ENCODE measurements around the gene FOXA3. TPM values are rescaled to one million over a fixed set of nuclear protein-coding genes. Genes with fewer than 3 reads are reported as not detected.
A peak's percentile ranks its signal among the peaks of the same experiment; 100 is the strongest.

The FOXA3 gene
- total RNA-seq, 1 donor from 2014 or later, result 1.6 TPM

- intact Hi-C loops (cut with DNase I), result no loop called here
- ATAC-seq, result peak; percentile 94
Observed at GRCh38 chr19:45817010-45817724, 47.0 kb upstream of the FOXA3 start.

GRCh38 chr19:45817725-45818301 is 46.3 kb upstream of the FOXA3 start:
- TF ChIP-seq, protein P1, sequence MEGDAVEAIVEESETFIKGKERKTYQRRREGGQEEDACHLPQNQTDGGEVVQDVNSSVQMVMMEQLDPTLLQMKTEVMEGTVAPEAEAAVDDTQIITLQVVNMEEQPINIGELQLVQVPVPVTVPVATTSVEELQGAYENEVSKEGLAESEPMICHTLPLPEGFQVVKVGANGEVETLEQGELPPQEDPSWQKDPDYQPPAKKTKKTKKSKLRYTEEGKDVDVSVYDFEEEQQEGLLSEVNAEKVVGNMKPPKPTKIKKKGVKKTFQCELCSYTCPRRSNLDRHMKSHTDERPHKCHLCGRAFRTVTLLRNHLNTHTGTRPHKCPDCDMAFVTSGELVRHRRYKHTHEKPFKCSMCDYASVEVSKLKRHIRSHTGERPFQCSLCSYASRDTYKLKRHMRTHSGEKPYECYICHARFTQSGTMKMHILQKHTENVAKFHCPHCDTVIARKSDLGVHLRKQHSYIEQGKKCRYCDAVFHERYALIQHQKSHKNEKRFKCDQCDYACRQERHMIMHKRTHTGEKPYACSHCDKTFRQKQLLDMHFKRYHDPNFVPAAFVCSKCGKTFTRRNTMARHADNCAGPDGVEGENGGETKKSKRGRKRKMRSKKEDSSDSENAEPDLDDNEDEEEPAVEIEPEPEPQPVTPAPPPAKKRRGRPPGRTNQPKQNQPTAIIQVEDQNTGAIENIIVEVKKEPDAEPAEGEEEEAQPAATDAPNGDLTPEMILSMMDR (IDR thresholded peaks at IDR 0.05), result no peak
- no peak for ATAC-seq
- peaks cover 3% of the 10 kb centered on the region for H3K4me1 ChIP-seq
- no peak overlapping the region for H3K27ac ChIP-seq
- intact Hi-C loops (cut with DNase I), result no loop called here
- no peaks in the 10 kb centered on the region for H3K27me3 ChIP-seq
- no peak overlapping the region for H3K4me3 ChIP-seq
- no peak for DNase-seq
- H3K9me3 ChIP-seq, result no peaks in the 10 kb centered on the region
- H3K36me3 ChIP-seq, result peaks cover 33% of the 10 kb centered on the region

More at GRCh38 chr19:45817010-45817724, 47.0 kb upstream of the FOXA3 start:
- no peak overlapping the region for H3K27ac ChIP-seq
- peaks cover 27% of the 10 kb centered on the region for H3K36me3 ChIP-seq
- H3K4me3 ChIP-seq, result no peak overlapping the region
- DNase-seq, result peak; percentile 96
- H3K27me3 ChIP-seq, result no peaks in the 10 kb centered on the region
- no peaks in the 10 kb centered on the region for H3K9me3 ChIP-seq
- TF ChIP-seq, protein P1 (IDR thresholded peaks at IDR 0.05), result peak; percentile 96
- H3K4me1 ChIP-seq, result peaks cover 3% of the 10 kb centered on the region

GRCh38 chr19:45819769-45820168 is 44.4 kb upstream of the FOXA3 start:
- Histone ChIP-seq H3K36me3 (peaks cover 51% of the 10 kb centered on the region), H3K4me3 (no peak overlapping the region), H3K4me1 (peaks cover 3% of the 10 kb centered on the region), H3K9me3 (no peaks in the 10 kb centered on the region), H3K27ac (no peak overlapping the region), H3K27me3 (no peaks in the 10 kb centered on the region)
- no peak for DNase-seq
- TF ChIP-seq, protein P1 (IDR thresholded peaks at IDR 0.05), result no peak
- ATAC-seq, result no peak
- intact Hi-C loops (cut with DNase I), result no loop called here

GRCh38 chr19:45820413-45821102 is 43.6 kb upstream of the FOXA3 start:
- Histone ChIP-seq H3K4me1 (peaks cover 3% of the 10 kb centered on the region), H3K4me3 (no peak overlapping the region), H3K27ac (no peak overlapping the region), H3K36me3 (peaks cover 59% of the 10 kb centered on the region), H3K9me3 (no peaks in the 10 kb centered on the region), H3K27me3 (no peaks in the 10 kb centered on the region)
- DNase-seq (no peak), ATAC-seq (no peak)
- intact Hi-C loops (cut with DNase I), result no loop called here
- TF ChIP-seq, protein P1 (IDR thresholded peaks at IDR 0.05), result no peak

GRCh38 chr19:45821103-45821521 is 43.0 kb upstream of the FOXA3 start:
- Histone ChIP-seq H3K27ac (no peak overlapping the region), H3K36me3 (peaks cover 63% of the 10 kb centered on the region), H3K27me3 (no peaks in the 10 kb centered on the region), H3K4me3 (no peak overlapping the region), H3K4me1 (no peaks in the 10 kb centered on the region), H3K9me3 (no peaks in the 10 kb centered on the region)
- no peak for DNase-seq
- TF ChIP-seq, protein P1 (IDR thresholded peaks at IDR 0.05), result no peak
- ATAC-seq, result no peak
- intact Hi-C loops (cut with DNase I), result no loop called here
